ENCODE data around the gene ACY1.

The ACY1 gene

DNA sequence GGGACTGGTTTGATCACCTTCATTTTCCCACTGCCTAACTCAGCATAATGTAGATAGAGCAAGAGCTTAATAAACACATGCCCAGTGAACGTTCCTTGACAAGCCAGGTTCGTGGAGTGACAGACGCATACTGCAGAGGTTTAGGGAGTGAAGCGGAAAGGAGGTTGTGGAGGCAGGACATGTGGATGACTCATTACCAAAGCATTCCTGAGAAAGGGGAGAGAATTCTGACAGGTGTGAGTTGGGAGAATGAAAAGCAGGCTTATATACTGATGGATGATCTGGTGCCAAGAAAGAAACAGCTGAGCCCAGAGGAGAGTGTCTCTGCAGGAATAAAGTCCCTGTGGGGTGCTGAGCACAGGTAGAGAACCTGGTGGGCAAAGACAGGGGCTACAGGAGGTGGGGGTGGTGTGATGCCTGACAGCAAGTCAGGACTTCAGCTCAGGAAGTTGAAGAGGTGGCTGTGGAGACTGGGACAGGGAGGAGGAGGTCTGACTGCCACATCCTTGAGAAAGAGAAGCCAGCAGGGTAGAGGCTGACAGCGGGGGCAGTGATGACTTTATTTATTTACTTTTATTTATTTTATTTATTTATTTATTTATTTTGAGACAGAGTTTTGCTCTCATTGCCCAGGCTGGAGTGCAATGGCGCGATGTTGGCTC, 14.7 kb downstream of the ACY1 start:
- DNase-seq (ENCODE audit: low read depth): no peak
- no peak overlapping the region for H3K4me3 ChIP-seq (ENCODE audit: low read depth, low read length)
- in situ Hi-C loops (cut with HindIII; ENCODE audit: low sequenced_read_pairs): no loop called here
- TF ChIP-seq, protein P1, sequence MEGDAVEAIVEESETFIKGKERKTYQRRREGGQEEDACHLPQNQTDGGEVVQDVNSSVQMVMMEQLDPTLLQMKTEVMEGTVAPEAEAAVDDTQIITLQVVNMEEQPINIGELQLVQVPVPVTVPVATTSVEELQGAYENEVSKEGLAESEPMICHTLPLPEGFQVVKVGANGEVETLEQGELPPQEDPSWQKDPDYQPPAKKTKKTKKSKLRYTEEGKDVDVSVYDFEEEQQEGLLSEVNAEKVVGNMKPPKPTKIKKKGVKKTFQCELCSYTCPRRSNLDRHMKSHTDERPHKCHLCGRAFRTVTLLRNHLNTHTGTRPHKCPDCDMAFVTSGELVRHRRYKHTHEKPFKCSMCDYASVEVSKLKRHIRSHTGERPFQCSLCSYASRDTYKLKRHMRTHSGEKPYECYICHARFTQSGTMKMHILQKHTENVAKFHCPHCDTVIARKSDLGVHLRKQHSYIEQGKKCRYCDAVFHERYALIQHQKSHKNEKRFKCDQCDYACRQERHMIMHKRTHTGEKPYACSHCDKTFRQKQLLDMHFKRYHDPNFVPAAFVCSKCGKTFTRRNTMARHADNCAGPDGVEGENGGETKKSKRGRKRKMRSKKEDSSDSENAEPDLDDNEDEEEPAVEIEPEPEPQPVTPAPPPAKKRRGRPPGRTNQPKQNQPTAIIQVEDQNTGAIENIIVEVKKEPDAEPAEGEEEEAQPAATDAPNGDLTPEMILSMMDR (IDR thresholded peaks at IDR 0.05; ENCODE audit: low read depth, low read length, missing control alignments): no peak

DNA sequence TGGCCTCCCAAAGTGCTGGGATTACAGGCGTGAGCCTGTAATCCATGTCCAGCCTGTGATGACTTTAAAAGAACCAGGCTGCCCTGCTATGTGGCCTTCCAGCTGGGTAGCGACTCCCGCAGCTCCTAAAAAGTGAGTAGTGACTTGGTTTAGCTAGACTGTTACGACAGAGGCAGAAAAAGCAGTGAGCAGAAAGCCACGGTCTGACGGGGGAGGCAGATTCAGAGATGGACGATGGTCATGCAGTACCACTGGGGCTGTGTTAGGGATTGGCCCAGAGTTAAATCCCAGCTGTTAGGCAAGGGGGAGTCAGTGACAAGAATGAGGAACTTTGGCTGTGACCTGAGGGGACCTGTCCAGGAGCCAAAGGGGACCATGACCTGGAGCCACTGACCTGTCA, 15.4 kb downstream of the ACY1 start:
- no peak overlapping the region for H3K4me3 ChIP-seq (ENCODE audit: low read depth, low read length)
- TF ChIP-seq, protein P1 (IDR thresholded peaks at IDR 0.05; ENCODE audit: low read depth, low read length, missing control alignments): no peak
- in situ Hi-C loops (cut with HindIII; ENCODE audit: low sequenced_read_pairs): no loop called here
- no peak for DNase-seq (ENCODE audit: low read depth)

DNA sequence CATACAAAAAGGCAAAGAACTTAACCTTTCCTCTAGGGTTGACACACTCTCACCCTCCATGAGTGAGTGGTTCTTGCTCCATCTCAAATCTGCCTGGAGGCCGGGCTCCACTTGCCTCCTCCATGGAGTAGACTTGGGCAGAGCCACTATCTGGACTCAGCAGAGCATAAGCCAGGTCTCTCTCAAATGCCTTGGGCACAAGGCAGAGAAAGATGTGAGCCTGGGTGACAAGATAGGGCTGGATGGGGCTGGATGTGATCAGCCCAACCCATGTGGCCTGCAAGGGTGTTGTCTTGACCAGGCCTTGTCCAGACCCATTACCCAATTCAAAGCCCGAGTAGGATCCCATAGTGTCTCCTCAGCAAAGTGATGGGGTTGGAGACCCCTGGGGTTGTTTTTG, 16.5 kb downstream of the ACY1 start:
- DNase-seq (ENCODE audit: low read depth): no peak
- TF ChIP-seq, protein P1 (IDR thresholded peaks at IDR 0.05; ENCODE audit: low read depth, low read length, missing control alignments): no peak
- in situ Hi-C loops (cut with HindIII; ENCODE audit: low sequenced_read_pairs): no loop called here
- H3K4me3 ChIP-seq (ENCODE audit: low read depth, low read length): no peak overlapping the region

DNA sequence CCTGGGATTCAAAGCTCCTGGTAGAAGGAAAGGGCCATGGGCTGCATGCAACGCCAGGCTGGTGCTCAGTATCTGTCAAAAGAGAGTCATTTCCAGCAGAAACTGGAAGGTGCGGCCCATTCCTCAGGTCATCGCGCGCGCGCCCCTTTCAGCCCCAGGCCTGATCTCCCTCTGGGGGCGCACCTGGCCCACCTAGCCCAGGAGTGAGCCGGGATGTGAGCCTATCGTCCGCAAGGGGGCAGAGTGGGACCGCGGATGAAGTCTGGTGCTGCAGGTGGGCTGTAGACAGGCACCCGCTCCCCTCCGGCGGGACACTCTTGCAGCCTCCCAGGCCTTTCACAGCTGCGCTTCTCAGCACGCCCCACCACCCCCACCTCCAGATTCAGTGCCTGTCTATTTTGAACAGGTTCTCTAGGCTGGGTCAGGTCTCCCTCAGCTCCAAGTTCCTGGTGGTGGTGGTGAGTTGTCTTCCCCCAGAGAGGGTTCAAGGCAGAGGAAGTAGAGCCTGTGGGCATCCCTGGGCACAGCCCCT, 18.2 kb downstream of the ACY1 start:
- in situ Hi-C loops (cut with HindIII; ENCODE audit: low sequenced_read_pairs): no loop called here
- peak; percentile 35 for DNase-seq (ENCODE audit: low read depth)
- H3K4me3 ChIP-seq (ENCODE audit: low read depth, low read length): no peak overlapping the region
- TF ChIP-seq, protein P1 (IDR thresholded peaks at IDR 0.05; ENCODE audit: low read depth, low read length, missing control alignments): peak; percentile 93

DNA sequence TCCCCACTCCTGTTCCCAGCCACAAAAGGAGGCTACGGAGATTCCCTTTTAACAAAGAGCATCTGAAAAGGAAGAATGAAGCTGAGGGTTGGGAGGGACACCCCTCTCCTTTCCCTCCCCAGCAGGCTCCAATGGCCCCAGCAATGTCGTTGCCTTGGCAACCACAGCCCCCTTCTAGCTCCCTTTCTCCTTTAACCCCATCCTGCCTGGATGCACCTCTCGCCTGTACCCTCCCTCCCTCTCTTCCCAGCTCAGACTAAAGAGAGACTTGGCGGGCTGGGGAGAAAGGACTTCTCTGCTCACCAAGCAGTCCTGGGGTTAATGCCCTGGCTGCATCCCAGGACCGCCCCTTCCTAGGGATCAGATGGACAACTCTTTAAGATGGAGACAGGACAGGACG, 19.4 kb downstream of the ACY1 start:
- no peak for DNase-seq (ENCODE audit: low read depth)
- no peak overlapping the region for H3K4me3 ChIP-seq (ENCODE audit: low read depth, low read length)
- TF ChIP-seq, protein P1 (IDR thresholded peaks at IDR 0.05; ENCODE audit: low read depth, low read length, missing control alignments): no peak
- in situ Hi-C loops (cut with HindIII; ENCODE audit: low sequenced_read_pairs): no loop called here

DNA sequence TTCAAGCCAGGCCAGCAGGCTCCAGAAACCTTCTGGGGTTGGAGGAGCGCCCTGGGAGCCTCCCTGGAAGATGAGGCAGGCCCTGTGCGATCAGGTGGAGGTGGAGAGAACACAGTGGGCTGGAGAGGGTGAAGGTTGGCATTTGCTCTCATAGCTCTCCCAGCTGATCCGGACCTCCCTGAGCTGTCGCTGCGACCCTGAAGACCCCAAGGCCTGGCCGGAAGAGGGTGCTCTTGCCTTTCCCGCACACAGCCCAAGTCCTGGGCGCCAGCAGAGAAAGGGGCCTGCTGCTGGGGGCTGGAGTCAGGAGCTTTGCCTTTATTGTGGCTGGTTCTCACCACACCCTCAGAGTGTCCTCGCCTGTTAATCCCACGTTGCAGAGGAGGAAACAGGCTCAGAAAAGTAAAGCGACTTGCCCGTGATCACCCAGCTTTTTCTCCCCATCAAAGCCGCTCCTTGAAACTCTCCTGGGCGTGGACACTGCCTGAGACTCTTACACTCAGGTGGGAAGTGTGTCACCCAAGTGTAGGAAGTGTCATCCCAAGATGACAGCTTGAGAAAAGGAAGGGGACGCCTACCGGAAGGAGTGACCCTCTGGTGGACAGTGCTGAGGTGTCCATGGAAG, 20.9 kb downstream of the ACY1 start:
- DNase-seq (ENCODE audit: low read depth): no peak
- H3K4me3 ChIP-seq (ENCODE audit: low read depth, low read length): no peak overlapping the region
- TF ChIP-seq, protein P1 (IDR thresholded peaks at IDR 0.05; ENCODE audit: low read depth, low read length, missing control alignments): peak; percentile 79
- in situ Hi-C loops (cut with HindIII; ENCODE audit: low sequenced_read_pairs): no loop called here
